DMS114 treated with DMSO at 0.1 percent for 48 hours (cell line): ENCODE data around the gene TDRD7.
"Not testable (repeated sequence)": the region's sequence is repeated elsewhere in the genome, so short reads cannot be mapped to it uniquely, and the experiment has no call there.

Source experiments
- DNase-seq: peaks from one replicate; lab custom pipeline; 2025; ENCODE audit not compliant: unreplicated experiment; lab: John Stamatoyannopoulos, UW

The TDRD7 gene

DNA sequence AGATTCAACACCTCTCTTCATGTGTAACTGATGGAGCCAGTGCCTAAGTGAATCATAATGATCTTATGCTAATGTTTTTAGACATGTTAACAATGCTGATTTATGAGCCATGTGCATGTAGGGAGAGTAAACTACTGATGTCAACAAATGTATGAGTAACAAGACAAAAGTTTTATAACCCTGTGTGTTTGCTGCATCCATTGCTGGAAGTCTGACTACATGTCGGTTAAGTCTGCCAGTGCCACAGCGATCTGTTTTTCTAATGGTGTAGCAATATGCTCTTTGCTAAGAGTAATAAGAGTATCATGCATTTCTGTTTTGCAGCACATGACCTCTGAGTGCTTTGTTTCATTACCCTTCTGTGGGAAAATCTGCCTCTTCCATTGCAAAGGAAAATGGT is 63.2 kb downstream of the TDRD7 start:
- DNase-seq: no peak

DNA sequence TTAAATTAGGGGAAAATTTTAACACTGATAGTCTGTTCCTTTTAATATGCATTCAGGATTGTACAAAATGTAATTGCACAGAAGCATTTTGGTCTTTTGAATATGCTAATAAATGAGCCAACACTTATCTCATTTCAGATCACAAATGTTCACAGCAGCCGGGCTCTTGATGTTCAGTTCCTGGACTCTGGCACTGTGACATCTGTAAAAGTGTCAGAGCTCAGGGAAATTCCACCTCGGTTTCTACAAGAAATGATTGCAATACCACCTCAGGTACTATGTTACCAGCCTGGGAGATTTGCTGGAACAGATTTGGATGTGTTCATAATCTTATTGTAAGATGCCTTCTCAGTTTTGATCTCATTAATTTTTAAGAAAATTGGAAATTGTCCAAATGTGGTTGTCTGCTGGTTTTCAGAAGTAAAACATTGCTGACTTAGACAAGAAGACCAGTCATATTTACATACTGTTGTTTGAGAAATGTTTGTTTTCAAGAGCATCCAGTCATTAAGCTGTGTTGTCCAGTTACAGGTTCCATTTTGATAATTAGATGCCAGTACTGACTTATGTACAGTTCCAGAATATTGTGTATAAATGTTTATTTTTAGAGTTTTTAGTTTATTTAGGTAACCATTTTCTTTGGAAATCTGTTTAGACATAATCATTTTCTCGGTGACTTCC is 66.5 kb downstream of the TDRD7 start:
- DNase-seq: no peak

DNA sequence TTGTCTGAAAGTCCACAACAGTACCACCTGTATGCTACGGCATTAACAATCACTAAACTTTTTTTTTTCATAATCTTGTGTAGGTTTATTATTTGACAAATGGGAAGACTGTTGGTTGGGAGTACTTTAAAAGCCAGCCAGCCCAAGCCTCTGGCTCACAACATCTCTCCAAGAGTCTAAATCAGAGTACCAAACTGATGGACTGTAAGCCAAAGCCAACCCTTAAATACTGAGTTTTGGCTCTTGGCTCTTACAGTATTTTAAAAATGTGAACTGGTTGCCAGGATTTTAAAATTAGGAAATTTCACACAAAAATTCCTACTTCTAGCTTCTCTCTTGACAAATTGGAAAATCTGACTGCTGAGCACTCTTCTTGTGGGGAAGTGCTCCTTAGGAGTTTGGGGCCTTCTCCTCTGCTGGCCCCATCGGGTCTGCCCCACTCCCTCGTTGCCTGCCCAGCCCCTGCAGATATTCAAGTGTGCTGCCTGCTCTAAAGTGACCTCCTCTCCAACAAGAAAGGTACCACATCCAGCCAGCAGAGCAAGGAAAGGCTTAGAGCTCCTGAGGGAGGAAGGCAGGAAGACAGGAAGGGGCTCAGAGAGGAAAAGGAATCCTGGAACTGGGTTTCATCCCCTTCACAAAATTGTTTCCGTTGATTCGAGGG is 67.7 kb downstream of the TDRD7 start:
- DNase-seq: no peak

DNA sequence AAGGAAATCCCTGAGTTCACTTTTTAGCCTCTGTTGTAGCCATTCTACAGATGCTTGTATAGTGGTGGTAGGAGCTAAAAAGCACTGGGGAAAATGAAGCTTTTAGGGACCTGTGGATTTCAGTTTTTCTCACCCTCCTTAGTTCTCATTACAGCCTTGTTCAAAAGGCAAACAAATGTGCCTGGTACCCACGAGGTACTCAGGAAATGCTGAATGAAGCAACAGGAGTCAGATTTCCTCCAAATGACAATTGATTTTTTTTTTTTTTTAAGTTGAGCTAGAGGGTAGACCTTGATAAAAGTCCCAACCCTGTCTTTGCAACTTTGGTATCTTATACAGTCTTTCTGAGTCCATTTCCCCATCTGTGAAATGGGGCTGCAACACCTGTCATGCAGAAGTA is 68.3 kb downstream of the TDRD7 start:
- DNase-seq: no peak

DNA sequence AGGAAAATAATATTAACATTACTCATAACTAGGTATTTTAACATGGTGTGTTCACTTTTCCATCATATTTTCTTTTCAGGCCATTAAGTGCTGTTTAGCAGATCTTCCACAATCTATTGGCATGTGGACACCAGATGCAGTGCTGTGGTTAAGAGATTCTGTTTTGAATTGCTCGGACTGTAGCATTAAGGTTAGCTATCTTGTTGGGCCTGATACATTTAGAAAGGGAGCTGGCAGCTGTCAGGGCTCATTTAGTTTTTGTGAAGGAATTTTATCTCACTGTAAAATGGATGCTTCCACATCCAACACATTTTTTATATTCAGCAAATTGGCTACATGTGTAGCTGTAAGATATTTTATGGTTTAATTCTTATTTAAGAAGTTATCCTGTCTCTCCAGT is 68.9 kb downstream of the TDRD7 start:
- DNase-seq: no peak

DNA sequence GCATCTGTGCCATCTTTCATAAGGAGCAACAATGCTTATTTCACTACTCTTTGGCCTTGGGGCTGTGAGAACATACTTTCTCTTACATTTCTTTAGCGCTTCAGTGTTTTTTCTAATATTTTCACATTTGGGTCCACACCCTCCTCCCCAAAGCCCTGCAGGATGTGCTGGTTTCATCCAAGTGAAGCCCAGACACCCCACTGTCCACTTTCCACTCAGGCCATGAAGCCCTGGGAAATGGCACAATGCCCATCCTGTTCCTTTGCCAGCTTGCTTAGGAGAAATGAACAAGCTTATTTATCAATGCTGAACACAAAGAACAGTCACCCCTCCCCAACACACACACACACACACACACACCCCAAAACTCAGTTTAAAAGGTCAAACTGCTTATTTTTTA is 72.2 kb downstream of the TDRD7 start:
- no peak for DNase-seq

DNA sequence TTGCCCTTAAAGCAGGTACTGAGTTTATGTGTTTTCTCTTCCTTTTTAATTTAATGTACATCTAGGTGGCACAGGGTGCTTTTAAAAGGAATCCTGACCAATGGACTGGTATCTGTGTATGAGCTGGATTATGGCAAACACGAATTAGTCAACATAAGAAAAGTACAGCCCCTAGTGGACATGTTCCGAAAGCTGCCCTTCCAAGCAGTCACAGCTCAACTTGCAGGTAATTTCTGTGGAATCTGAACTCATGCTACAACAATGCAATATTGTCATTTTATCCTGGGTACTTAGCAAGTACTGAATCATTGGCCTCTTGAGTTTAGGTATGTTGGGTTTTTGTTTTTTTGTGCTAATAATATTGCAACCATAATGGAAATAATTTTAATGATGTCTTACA is 75.2 kb downstream of the TDRD7 start:
- DNase-seq: no peak

DNA sequence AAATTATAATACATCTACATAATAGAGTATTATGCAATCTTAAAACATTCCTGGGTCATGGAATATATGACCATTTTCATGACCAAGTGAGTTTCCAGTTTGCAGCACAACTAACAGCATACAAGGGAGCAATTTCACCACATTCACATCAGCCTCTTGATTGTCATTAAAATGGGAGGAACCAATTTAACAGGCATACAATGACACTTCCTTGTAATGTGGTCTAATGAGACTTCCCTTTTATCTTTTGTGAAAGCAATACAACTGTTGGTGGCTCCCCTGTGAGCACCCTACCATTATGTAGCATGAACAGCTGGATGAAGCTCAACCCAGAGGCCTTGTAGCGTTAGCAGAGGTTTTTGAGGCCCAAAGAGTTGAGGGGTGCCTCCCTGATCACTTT is 76.0 kb downstream of the TDRD7 start:
- no peak for DNase-seq

DNA sequence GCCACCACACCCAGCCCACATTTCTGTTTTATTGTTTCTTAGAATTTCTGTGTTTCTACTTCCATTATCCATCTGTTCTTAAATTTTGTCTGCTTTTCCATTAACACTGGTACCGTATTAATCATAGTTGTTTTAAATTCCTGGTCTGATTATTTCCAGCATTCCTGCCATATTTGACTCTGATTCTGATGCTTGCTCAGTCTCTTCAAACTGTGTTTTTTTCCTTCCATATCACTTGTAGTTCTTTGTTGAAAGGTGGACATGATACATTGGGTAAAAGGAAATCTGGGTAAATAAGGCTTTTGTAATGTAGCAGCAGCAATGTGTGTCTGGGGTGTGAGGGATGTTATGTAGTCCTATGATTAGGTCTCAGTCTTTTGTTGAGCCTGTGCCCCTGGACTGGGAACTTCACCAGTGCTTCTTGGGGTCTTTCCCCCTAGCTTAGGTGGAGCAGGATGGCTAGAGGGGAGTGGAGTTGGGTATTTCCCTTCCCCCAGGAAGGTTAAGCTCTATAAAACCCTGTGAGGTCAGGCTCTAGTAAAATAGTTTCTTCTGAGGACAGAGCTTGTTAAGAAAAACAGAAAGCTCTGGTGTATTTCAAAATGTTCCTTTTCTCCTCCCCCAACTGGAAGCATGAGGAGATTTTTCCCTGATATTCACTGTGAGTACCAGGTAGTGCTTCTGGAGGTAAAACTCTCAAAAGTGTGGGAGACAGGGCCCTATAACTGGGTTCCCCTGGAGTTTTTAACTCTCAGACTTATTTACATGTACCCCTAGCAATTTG is 79.5 kb downstream of the TDRD7 start:
- DNase-seq: no peak

DNA sequence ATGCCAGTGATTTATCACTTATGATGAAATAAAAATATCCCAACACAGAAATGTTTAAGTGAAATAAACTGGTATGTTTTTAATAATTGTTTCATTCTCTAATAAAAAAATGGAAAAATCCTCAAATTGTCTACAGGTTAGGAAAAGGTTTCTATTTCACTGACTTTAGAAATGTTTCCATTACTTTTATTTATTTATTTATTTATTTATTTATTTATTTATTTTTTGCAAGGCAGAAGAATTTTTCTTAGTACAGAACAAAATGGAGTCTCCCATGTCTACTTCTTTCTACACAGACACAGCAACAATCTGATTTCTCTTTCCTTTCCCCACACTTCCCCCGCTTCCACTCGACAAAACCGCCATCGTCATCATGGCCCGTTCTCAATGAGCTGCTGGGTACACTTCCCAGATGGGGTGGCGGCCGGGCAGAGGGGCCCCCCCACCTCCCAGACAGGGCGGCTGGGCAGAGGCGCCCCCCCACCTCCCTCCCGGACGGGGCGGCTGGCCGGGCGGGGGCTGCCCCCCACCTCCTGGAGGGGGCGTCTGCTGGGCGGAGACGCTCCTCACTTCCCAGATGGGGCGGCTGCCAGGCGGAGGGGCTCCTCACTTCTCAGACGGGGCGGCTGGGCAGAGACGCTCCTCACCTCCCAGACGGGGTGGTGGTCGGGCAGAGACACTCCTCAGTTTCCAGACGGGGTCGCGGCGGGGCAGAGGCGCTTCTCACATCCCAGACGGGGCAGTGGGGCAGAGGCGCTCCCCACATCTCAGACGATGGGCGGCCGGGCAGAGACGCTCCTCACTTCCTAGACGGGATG is 85.9 kb downstream of the TDRD7 start:
- not testable (repeated sequence) for DNase-seq

DNA sequence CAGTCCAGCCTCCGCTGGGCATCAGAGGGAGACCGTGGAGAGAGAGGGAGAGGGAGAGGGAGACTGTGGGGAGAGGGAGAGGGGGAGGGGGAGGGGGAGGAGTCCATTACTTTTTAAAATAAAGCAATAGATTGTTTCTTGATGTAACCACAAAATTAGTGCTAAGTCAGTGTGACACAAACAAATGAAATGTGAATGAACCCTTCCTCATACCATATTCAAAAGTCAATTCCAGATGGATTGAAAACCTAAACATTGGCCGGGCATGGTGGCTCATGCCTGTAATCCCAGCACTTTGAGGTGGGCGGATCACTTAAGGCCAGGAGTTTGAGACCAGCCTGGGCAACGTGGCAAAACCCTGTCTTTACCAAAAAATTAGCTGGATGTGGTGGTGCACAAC is 87.0 kb downstream of the TDRD7 start:
- not testable (repeated sequence) for DNase-seq

DNA sequence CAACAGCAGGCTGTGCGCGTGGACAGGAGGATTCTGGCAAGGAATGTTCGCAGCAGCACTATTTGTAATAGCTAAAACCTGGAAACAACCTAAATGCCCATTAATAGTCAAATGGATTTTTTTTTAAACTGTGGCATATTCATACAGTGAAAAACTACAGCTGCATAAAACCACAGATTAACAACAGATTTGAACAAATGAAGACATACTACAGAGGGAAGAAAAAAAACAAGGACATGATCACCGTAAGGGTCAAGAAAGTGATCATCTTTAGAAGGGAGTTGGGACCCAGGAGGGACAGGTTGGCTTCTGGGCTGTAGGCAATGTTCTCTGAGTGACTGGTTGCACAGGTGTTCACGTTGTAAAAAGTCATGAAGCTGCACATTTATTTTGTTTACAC is 88.4 kb downstream of the TDRD7 start:
- DNase-seq: no peak

DNA sequence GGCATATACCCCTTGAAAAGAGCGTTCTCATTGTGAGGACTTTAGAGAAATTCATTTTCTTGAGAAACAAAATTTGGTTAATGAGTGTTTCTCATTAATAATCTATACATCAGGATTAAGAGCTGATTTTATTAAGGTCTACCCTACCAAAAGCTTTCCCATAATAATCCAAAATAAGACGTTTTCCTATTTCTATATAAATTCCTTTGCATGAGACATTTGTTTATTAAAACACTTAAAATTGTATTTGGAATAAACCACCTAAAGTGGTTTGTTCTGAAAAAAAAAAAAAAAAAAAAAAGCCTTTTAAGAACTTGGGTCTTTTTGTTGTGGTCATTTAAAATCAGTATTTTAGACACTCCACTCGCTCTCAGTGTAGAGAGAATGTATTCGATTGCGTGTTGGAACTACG is 88.9 kb downstream of the TDRD7 start:
- DNase-seq: no peak

DNA sequence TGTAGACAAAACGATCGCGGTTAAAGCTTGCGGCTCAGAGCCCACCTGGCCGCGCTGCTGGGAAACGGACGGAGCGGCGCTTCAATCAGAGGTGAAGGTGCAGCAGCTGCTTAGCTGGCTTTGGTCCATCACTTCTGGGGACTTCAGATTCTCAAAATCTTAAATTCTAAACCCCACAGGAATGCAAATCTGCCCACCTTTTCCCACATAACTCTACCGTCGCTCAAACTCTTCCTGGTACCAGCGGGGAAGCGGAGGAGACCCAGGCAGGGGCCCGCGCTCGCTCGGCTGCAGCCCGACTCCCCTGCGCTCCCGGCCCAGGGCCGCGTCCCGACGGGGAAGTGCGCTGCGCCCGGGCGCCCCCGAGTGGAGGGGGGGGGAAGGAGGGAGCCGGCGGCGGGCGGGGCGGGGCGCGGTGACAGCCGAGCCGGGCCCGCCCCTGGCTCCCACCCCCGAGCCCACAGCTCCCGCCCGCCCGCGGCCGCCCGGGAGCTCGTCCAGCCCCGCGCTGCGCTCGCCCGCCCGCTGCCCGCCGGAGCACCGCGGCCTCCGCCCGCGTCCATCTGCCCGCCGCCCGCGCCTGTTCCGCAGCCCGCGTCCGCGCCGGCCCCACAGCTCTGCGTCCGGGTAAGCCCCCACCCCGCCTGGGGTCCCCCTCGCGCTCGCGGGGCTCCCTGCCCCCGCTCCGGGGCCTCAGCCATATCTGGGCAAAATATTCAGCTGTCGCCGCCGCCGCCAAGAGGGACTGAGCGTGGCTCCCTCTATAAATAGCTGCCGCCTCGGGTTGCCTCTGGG is 89.5 kb downstream of the TDRD7 start, which contains the start of gene TMOD1:
TMOD1 (plus strand) TSS at position 490 of the 795 bp plus-strand sequence. CDS start 22,523 bp downstream, outside the sequence.
- peak; percentile 11 for DNase-seq

DNA sequence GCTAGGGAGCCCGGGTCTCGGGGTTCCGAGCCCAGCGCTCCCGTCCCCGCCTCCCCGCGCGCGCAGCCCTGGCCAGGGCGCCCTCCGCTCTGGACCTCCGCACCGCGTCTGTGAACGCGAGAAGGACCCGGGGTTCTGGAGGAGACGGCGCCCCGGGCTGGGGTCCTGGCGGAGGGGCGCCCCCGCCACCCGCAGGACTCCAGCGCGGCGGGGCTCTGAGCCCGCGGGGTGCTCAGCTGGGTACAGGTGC is 90.0 kb downstream of the TDRD7 start:
- no peak for DNase-seq

DNA sequence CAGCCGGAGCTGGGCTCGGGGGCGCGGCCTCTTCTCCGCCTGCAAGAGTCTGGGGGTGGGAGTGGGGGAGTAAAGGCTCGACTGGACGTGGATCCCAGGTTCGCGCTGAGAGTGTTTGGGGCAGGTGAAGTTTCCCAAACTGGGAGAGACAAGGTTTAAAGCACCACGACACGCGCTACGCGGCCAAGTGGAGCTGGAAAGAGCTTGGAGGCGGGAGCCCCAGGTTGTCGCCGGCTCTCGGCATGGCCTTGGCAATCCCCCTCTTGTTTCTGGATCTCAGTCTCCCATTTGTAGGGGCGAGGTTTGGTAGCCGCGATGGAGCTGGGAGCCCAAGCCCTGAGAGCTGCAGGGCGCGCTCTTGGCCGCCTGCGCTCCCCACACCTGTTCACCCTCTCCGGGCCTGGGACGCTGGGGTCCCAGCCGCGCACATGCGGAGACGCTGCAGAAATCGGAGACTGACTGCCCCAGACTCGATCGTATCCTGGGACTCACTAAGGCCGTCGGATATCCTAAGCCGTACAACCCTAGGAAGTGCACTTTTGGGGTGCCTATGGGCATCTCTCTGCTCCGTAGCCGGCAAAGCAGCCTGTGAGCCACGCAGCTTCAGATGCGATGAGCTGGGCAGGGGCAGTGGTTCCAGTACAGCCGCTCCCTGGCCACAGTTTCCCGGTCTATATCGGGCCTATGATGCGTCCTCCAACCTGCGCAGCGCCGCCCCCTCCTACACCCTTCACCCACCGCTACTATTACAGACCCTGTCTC is 90.5 kb downstream of the TDRD7 start:
- no peak for DNase-seq

DNA sequence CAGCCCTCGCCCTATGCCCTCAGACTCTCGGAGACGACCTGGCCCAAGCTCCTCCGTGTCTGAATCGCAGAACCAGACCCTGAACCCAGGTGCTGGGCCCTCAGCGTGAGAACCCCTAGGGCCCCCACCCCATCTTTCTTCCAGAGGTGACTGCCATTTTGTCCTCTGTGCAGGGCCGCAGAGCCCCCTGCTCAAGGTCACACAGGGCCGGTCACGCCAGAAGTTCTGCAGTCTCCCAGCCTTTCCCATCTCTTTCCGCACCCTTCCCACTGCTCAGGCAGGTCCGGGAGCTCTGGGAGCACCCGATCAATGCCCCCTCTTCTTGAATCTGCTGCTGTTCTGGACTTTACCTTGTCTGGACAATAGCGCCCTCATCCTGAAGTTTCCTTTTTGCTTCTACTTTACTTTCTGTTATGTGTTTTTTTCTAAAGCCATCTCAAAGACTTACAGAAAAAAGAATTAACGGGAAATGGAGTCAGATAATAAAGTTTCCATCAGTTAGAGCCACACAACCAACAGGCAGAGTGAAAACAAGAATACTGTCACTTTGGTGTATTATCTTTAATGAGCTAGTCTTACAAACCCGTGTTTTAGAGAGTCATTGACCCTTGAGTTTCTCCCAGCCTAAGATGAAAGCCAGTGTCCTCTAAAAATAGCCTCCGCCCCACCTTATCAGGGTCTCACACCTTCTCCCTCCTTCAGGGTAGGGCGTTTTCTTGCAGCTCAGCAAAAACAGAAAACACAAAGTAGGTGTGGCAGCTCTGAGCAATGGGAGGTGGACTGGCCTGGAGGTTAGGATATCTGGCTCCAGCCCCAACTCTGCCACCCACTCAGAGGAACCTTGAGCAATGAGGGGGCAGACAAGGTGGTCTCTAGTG is 91.3 kb downstream of the TDRD7 start:
- no peak for DNase-seq

DNA sequence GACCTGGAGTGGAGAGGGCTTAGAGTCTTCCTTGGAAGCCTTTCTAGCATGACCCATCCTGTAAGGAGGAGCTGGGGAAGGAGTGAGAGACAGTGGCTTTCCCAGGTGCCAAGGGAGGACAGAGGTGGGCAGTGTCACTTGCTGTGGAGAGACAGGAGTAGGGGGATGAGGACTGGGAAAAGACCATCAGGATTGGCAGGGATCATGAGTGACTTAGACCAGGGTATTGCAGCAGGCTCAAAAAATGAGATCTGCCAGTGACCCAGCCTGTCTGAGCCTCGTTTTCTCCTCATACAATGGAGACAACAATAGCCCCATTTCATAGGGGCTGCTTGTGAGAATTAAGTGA is 91.9 kb downstream of the TDRD7 start:
- no peak for DNase-seq
